HG02981 (cell line): Measurements from ENCODE around the gene ADAMTS4.

Experiments used
- ATAC-seq: cut with Tn5 transposase; IDR thresholded peaks from one replicate; pipeline ENCODE4 v1.9.1; 2021; ENCODE audit warnings: mild to moderate bottlenecking, moderate library complexity; ENCODE audit not compliant: unreplicated experiment

Gene ADAMTS4

GRCh38 chr1:161196521-161197451 is 2.1 kb downstream of the ADAMTS4 start:
- no peak for ATAC-seq

GRCh38 chr1:161196111-161196510 is 2.7 kb downstream of the ADAMTS4 start:
- ATAC-seq: no peak

GRCh38 chr1:161195171-161195570 is 3.7 kb downstream of the ADAMTS4 start:
- ATAC-seq: no peak

- ATAC-seq: no peak
Measured at GRCh38 chr1:161193561-161194235, 5.2 kb downstream of the ADAMTS4 start.

- peak; percentile 74 for ATAC-seq
Measured at GRCh38 chr1:161192476-161193465, 6.1 kb downstream of the ADAMTS4 start.

GRCh38 chr1:161191971-161192370 is 6.9 kb downstream of the ADAMTS4 start:
- ATAC-seq: no peak

GRCh38 chr1:161190962-161191521 is 7.8 kb downstream of the ADAMTS4 start:
- ATAC-seq: no peak

- ATAC-seq: no peak
Measured at GRCh38 chr1:161189036-161189435, 9.8 kb downstream of the ADAMTS4 start.

- no peak for ATAC-seq
Measured at GRCh38 chr1:161188381-161188780, 10.5 kb downstream of the ADAMTS4 start.

GRCh38 chr1:161187311-161187710 is 11.5 kb downstream of the ADAMTS4 start:
- ATAC-seq: no peak

- ATAC-seq: no peak
Measured at GRCh38 chr1:161185732-161186311, 13.0 kb downstream of the ADAMTS4 start.

GRCh38 chr1:161185282-161185682 is 13.6 kb downstream of the ADAMTS4 start:
- peak; percentile 58 for ATAC-seq

GRCh38 chr1:161182214-161182613 is 16.6 kb downstream of the ADAMTS4 start:
- ATAC-seq: peak; percentile 46

- ATAC-seq: no peak
Measured at GRCh38 chr1:161180639-161181038, 18.2 kb downstream of the ADAMTS4 start.

GRCh38 chr1:161179698-161180097 is 19.2 kb downstream of the ADAMTS4 start:
- ATAC-seq: no peak

- ATAC-seq: no peak
Measured at GRCh38 chr1:161177936-161178244, 21.0 kb downstream of the ADAMTS4 start.

GRCh38 chr1:161177112-161177935 is 21.5 kb downstream of the ADAMTS4 start, which contains the start of gene B4GALT3:
Gene B4GALT3 (minus strand): TSS chr1:161177507. CDS start chr1:161176060, 1,447 bp downstream.
- peak; percentile 78 for ATAC-seq

- ATAC-seq: no peak
Measured at GRCh38 chr1:161176468-161177111, 22.3 kb downstream of the ADAMTS4 start.
